22Rv1 (cell line): ENCODE data around the gene NIPAL3.

Source experiments
- H3K27ac ChIP-seq: fragments of 450-650 bp; 2 replicates; pipeline ENCODE4 v1.5.1; 2017
- ZFX ChIP-seq: fragments of 450-650 bp; IDR thresholded peaks from 2 replicates; pipeline ENCODE4 v1.6.1; 2017; ENCODE audit warnings: antibody characterized with exemption, borderline replicate concordance
- TF ChIP-seq, protein P1 (sequence below): fragments of 450-650 bp; IDR thresholded peaks from 2 replicates; pipeline ENCODE4 v1.5.1; 2017; ENCODE audit warnings: mild to moderate bottlenecking

The NIPAL3 gene

DNA sequence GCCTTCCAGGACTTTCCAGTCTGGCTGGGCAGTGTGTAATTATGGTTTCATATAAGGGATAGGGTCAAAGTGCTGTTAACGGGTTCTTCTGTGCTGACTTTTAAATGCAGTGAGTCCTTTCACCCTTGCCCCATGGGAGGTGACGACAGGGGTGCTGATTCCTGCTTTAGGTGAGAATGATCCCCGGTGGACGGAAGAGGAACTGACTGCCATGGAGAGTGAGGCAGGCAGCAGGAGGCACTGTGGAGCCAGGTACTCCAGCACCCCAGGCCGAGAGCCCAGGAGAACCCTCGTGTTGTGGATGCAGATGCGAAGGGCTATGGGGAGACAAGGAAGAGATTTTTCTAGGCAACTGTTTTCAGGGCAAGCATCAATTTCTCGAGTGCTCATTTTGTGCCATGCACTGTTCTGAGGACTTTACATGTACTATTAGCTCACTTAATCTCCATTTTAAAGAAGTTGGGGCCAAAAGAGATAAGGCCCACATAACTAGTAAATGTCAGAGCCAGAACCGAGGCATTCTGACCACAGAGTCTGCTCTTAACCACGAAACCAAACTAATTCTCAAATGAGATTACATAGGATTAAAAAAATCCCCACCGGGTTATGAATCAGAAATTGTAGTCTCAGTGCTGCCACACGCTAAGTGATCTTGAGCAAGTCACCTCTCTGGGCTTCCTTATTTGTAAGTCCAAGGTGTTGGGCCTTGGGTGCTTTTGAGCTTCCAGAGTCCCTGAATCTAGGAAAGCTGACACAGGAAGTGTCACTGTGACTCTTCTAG, 30.3 kb upstream of the NIPAL3 start:
- H3K27ac ChIP-seq = no peak overlapping the region
- TF ChIP-seq, protein P1, sequence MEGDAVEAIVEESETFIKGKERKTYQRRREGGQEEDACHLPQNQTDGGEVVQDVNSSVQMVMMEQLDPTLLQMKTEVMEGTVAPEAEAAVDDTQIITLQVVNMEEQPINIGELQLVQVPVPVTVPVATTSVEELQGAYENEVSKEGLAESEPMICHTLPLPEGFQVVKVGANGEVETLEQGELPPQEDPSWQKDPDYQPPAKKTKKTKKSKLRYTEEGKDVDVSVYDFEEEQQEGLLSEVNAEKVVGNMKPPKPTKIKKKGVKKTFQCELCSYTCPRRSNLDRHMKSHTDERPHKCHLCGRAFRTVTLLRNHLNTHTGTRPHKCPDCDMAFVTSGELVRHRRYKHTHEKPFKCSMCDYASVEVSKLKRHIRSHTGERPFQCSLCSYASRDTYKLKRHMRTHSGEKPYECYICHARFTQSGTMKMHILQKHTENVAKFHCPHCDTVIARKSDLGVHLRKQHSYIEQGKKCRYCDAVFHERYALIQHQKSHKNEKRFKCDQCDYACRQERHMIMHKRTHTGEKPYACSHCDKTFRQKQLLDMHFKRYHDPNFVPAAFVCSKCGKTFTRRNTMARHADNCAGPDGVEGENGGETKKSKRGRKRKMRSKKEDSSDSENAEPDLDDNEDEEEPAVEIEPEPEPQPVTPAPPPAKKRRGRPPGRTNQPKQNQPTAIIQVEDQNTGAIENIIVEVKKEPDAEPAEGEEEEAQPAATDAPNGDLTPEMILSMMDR = peak; percentile 54
- no peak for TF ChIP-seq ZFX

DNA sequence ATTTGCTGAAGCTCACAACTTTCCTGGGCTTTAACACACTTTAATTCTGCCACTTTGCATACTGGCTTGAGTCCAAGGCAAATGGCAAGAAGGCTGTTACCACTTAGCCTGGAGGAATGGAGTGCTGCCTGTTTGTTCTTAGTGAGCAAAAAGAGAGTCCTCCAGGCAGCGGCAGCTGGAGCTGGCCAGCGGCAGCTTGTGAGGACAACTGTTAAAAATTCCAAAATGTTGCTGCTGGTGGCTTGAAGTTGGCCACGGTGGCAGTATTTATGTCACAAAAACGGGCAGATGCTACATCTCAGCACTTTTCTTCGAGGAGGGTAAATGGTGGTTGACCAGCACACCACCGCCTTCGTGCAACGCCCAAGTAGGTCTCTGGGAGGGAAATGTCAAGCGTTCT, 29.4 kb upstream of the NIPAL3 start:
- no peak for TF ChIP-seq ZFX
- TF ChIP-seq, protein P1 = no peak
- no peak overlapping the region for H3K27ac ChIP-seq

DNA sequence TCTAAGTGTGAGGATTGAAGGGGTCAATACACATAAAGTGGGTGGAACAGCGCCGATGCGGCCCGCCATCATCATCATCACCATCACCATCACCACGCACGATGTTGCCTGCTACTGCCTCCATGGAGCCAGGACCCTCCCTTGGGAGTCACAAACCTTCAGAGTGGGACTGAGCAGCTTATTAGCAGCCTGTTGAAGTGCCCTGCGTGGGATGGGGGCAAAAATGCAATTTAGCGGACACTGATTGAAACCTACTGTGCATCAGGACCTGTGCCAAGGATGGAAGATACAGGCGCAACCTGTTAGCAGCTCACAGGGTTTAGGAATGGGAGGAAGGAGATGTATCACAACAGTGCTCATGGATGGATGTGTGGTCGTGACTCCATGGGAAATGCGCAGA, 28.7 kb upstream of the NIPAL3 start:
- no peak overlapping the region for H3K27ac ChIP-seq
- TF ChIP-seq, protein P1 = no peak
- no peak for TF ChIP-seq ZFX

DNA sequence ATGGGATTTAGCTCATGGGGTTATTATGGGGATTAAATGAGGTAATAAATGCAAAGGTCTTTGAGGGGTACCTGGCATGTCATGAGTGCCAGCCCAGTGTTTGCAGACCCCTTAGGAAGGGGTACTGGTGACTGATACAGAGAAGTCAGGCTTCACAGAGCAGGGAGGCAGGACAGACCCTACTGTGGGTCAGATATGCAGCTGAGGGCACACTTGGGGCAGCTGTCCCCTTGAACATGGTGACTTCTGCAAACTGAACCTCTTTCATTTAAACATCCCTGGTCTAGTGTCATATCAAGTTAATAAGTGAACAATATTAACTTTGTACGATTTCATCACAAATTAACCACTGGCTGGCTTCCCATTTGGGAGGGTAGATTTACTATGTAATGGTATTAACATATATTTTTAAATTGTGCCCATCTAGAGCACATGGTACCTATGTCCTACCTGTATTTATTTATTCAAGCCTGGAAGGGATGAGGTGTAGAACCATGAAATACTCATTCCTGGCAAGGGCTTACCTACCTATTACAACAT, 27.9 kb upstream of the NIPAL3 start:
- no peak for TF ChIP-seq ZFX
- TF ChIP-seq, protein P1 = no peak
- H3K27ac ChIP-seq = no peak overlapping the region

DNA sequence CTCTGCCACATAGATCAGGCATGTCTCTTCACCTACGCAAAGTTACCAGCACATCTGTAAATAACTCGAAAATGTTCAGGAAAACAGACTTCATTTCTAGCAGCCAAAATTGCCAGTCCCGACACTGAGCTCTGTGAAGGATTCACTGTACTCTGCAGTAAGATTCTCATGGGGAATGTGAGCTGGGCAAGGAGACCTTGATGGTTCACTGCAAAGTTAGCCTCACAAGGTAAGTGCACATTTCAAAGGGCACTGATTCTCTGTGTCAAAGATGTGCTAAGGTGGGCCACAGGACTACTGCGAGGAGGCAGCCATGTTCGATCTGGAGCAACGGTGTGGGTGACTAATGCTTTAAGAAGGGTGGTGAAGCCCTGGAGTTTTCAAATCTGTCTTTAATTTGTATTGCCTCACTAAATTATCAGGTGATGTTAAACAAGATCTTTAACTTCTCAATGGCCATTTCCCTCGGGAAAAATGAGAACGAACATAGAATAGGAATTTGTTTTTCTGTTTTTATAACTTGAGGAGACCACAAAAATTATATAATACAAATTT, 27.2 kb upstream of the NIPAL3 start:
- H3K27ac ChIP-seq = no peak overlapping the region
- no peak for TF ChIP-seq ZFX
- TF ChIP-seq, protein P1 = no peak

DNA sequence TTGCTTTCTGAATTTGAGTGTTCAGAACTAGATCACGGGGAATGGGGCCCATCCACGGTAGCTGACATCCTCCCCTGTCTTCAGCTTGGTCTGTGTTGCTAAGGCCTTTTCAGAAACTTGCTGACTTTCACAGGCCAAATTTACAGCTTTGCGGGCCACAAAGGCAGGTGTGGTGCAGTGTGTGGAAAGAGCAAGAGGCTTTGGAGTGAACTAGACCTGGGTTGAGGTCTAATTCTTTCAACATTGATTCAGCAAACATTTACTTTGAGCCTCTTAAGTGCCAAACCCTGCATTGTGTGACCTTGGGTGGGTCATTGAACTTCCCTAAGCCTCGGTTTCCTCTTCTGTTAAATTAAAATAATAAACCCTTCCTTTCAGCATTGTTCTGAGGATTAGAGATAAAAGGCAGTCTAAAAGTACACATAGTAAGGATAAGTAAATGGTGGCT, 26.3 kb upstream of the NIPAL3 start:
- TF ChIP-seq, protein P1 = no peak
- no peak for TF ChIP-seq ZFX
- H3K27ac ChIP-seq = no peak overlapping the region
